IMR-90 (cell line): ENCODE results near the gene PRKCB. TPM values are rescaled to one million over a fixed set of nuclear protein-coding genes. Genes with fewer than 3 reads are reported as not detected.

Experiments used
- ATAC-seq: fragments of 200-7000 bp; cut with Tn5 transposase; 2 replicates; pipeline ENCODE4 v1.9.1; 2020; ENCODE audit warnings: low read depth, mild to moderate bottlenecking, moderate library complexity
- BruUV-seq: library from RNA; stranded (reverse); fragments of 400-500 nt; replicated peaks from 2 replicates; lab custom pipeline; 2021; lab: Mats Ljungman, UMichigan
- CTCF ChIA-PET: fragments of 300-600 bp; formaldehyde crosslinking; extraction: SDS; loops from one replicate; lab custom pipeline; 2021; ENCODE audit warnings: antibody characterized with exemption; lab: Yijun Ruan, JAX
- POLR2A ChIA-PET: fragments of 300-600 bp; sonication (Branson Sonifier 250); formaldehyde crosslinking; loops from one replicate; lab custom pipeline; 2022; ENCODE audit warnings: antibody characterized with exemption; ENCODE audit not compliant: unreplicated experiment; lab: Charles Lee
- DNase-seq: peaks from one replicate; pipeline ENCODE4 v3.0.0; 2013
- H2AFZ ChIP-seq: replicated peaks from 2 replicates; pipeline ENCODE3; 2013; ENCODE audit warnings: low read length, mild to moderate bottlenecking; ENCODE audit not compliant: poor library complexity
- H2AK5ac ChIP-seq: 2 replicates; pipeline ENCODE4 v1.6.1; 2013; ENCODE audit warnings: low read depth, low read length, inconsistent platforms
- H2AK9ac ChIP-seq: replicated peaks from 2 replicates; pipeline ENCODE3; 2013; ENCODE audit warnings: mild to moderate bottlenecking, low read depth, low read length, moderate library complexity; ENCODE audit not compliant: poor library complexity
- H2BK120ac ChIP-seq: 2 replicates; pipeline ENCODE4 v1.6.1; 2013; ENCODE audit warnings: low read depth, low read length, inconsistent platforms
- H2BK15ac ChIP-seq: 3 replicates; pipeline ENCODE4 v1.6.1; 2013; ENCODE audit warnings: low read depth, low read length, inconsistent platforms
- H2BK20ac ChIP-seq: 2 replicates; pipeline ENCODE4 v1.6.1; 2013; ENCODE audit warnings: low read depth, mild to moderate bottlenecking, inconsistent platforms, low read length, moderate library complexity
- H2BK5ac ChIP-seq: 2 replicates; pipeline ENCODE4 v1.6.1; 2013; ENCODE audit warnings: mild to moderate bottlenecking, low read depth, low read length, inconsistent platforms; ENCODE audit not compliant: poor library complexity, severe bottlenecking
- H3K14ac ChIP-seq: replicated peaks from 2 replicates; pipeline ENCODE4 v1.6.1; 2013; ENCODE audit warnings: low read depth, low read length, inconsistent platforms
- H3K18ac ChIP-seq: 2 replicates; pipeline ENCODE4 v1.6.1; 2013; ENCODE audit warnings: low read depth, low read length, control low read depth
- H3K23ac ChIP-seq: 2 replicates; pipeline ENCODE4 v1.6.1; 2013; ENCODE audit warnings: low read depth, low read length, inconsistent platforms
- H3K27ac ChIP-seq: 2 replicates; pipeline ENCODE4 v1.5.1; 2013; ENCODE audit warnings: mild to moderate bottlenecking, control low read depth, low read length; ENCODE audit not compliant: insufficient read depth
- H3K27me3 ChIP-seq: 2 replicates; pipeline ENCODE4 v1.6.1; 2013; ENCODE audit warnings: low read length; ENCODE audit not compliant: control insufficient read depth, insufficient read depth
- H3K36me3 ChIP-seq: 2 replicates; pipeline ENCODE4 v1.6.1; 2013; ENCODE audit warnings: low read length, mixed read lengths; ENCODE audit not compliant: control insufficient read depth, insufficient read depth
- H3K4ac ChIP-seq: 2 replicates; pipeline ENCODE4 v1.6.1; 2013; ENCODE audit warnings: low read depth, low read length, inconsistent platforms
- H3K4me1 ChIP-seq: 2 replicates; pipeline ENCODE4 v1.6.1; 2013; ENCODE audit warnings: low read length, mixed read lengths; ENCODE audit not compliant: control insufficient read depth, insufficient read depth
- H3K4me2 ChIP-seq: 2 replicates; pipeline ENCODE4 v1.6.1; 2013; ENCODE audit warnings: low read depth, mild to moderate bottlenecking, control low read depth, low read length, moderate library complexity
- H3K4me3 ChIP-seq: 2 replicates; pipeline ENCODE4 v1.5.1; 2013; ENCODE audit warnings: low read depth, mild to moderate bottlenecking, control low read depth, low read length, moderate library complexity; ENCODE audit not compliant: insufficient read depth
- H3K56ac ChIP-seq: 2 replicates; pipeline ENCODE4 v1.6.1; 2013; ENCODE audit warnings: low read length, inconsistent platforms; ENCODE audit not compliant: insufficient read depth; ENCODE audit errors: extremely low read depth
- H3K79me1 ChIP-seq, 2 experiments: 2 replicates each; pipeline ENCODE4 v1.6.1; 2013; ENCODE audit warnings: low read length in 2 of 2, inconsistent platforms in 1 of 2, low read depth in 1 of 2
- H3K9ac ChIP-seq: 2 replicates; pipeline ENCODE4 v1.6.1; 2013; ENCODE audit warnings: low read depth, low read length, control low read depth
- H3K9me1 ChIP-seq: 2 replicates; pipeline ENCODE4 v1.6.1; 2013; ENCODE audit warnings: low read length, inconsistent platforms; ENCODE audit not compliant: insufficient read depth
- H3K9me3 ChIP-seq: 2 replicates; pipeline ENCODE4 v1.6.1; 2013; ENCODE audit warnings: low read length; ENCODE audit not compliant: control insufficient read depth, insufficient read depth
- H4K20me1 ChIP-seq: 2 replicates; pipeline ENCODE4 v1.6.1; 2013; ENCODE audit warnings: low read length, inconsistent platforms; ENCODE audit not compliant: insufficient read depth
- H4K5ac ChIP-seq: 2 replicates; pipeline ENCODE4 v1.6.1; 2013; ENCODE audit warnings: mild to moderate bottlenecking, low read depth, low read length, control low read depth
- H4K8ac ChIP-seq, 2 experiments: 2 replicates each; pipeline ENCODE4 v1.6.1; 2013; ENCODE audit warnings: low read depth in 2 of 2, low read length in 2 of 2, control low read depth in 1 of 2, inconsistent platforms in 1 of 2
- H4K91ac ChIP-seq: 2 replicates; pipeline ENCODE4 v1.6.1; 2013; ENCODE audit warnings: low read depth, low read length, inconsistent platforms; ENCODE audit not compliant: insufficient read depth
- BHLHE40 ChIP-seq: fragments of 150-350 bp; IDR thresholded peaks from 2 replicates; pipeline ENCODE4 v1.6.1; 2016; ENCODE audit warnings: mild to moderate bottlenecking, low read depth, low read length
- CEBPB ChIP-seq: IDR thresholded peaks from 2 replicates; pipeline ENCODE4 v1.6.1; 2012; ENCODE audit warnings: low read depth, low read length, improper control_type of control experiment
- CHD1 ChIP-seq: IDR thresholded peaks from 2 replicates; pipeline ENCODE4 v1.6.1; 2012; ENCODE audit warnings: low read depth, low read length, improper control_type of control experiment
- CTCF ChIP-seq: conservative IDR thresholded peaks from 2 replicates; pipeline ENCODE4 v1.5.1; 2012; ENCODE audit warnings: mild to moderate bottlenecking, low read depth, low read length, improper control_type of control experiment
- ELK1 ChIP-seq: fragments of 150-350 bp; IDR thresholded peaks from 2 replicates; pipeline ENCODE4 v1.6.1; 2016; ENCODE audit warnings: low read depth, mild to moderate bottlenecking, low read length, moderate library complexity, borderline replicate concordance
- MAFK ChIP-seq: IDR thresholded peaks from 2 replicates; pipeline ENCODE4 v1.6.1; 2012; ENCODE audit warnings: low read depth, low read length, improper control_type of control experiment
- NFE2L2 ChIP-seq: fragments of 150-350 bp; IDR thresholded peaks from 2 replicates; pipeline ENCODE4 v1.6.1; 2016; ENCODE audit warnings: low read depth, mild to moderate bottlenecking, low read length
- POLR2A ChIP-seq: IDR thresholded peaks from 2 replicates; pipeline ENCODE4 v1.6.1; 2012; ENCODE audit warnings: mild to moderate bottlenecking, low read depth, low read length
- RAD21 ChIP-seq: IDR thresholded peaks from 2 replicates; pipeline ENCODE4 v1.6.1; 2012; ENCODE audit warnings: low read length, improper control_type of control experiment
- RCOR1 ChIP-seq: IDR thresholded peaks from 2 replicates; pipeline ENCODE4 v1.6.1; 2012; ENCODE audit warnings: mild to moderate bottlenecking, low read length, improper control_type of control experiment; ENCODE audit not compliant: insufficient replicate concordance
- RFX5 ChIP-seq: IDR thresholded peaks from 2 replicates; pipeline ENCODE4 v1.8.0; 2012; ENCODE audit warnings: low read depth, mild to moderate bottlenecking, low read length, moderate library complexity
- USF2 ChIP-seq: fragments of 150-350 bp; IDR thresholded peaks from 2 replicates; pipeline ENCODE4 v1.6.1; 2017; ENCODE audit warnings: mild to moderate bottlenecking, antibody characterized with exemption, low read length, low read depth
- WGBS, 2 experiments: methylation state at CpG; one replicate each; pipeline versions ENCODE4 v1.1.5 to v1.1.7; 2013; ENCODE audit warnings: missing lambda C conversion rate in 2 of 2; ENCODE audit not compliant: insufficient read length in 1 of 2; ENCODE audit errors: extremely low coverage in 2 of 2; 5-methylcytosine and 5-hydroxymethylcytosine counted together
- dilution Hi-C: fragments of 300-500 bp; cut with HindIII; formaldehyde crosslinking; loops from one replicate; pipeline ENCODE4 v1.14.3; 2018; ENCODE audit warnings: low sequenced_read_pairs; ENCODE audit not compliant: unreplicated experiment
- in situ Hi-C: fragments of 300-500 bp; cut with MboI; formaldehyde crosslinking; loops from 3 replicates; pipeline ENCODE4 v1.14.3; 2019; ENCODE audit warnings: low sequenced_read_pairs, inconsistent platforms, mixed read lengths
- intact Hi-C: fragments of 100-400 bp; cut with micrococcal nuclease; formaldehyde crosslinking; loops from 2 replicates; pipeline ENCODE4 v1.10.0; 2022
- polyA plus RNA-seq, 3 experiments: library from polyadenylated mRNA; depleted of rRNA; stranded (reverse); fragments of >200 nt; gene quantifications; 2 replicates each; pipeline ENCODE4 v1.2.3, GENCODE V29; 2012; ENCODE audit warnings: low replicate concordance in 1 of 3
- total RNA-seq: library from RNA; depleted of rRNA; stranded (reverse); fragments of >200 nt; gene quantifications from 2 replicates; pipeline ENCODE4 v1.2.3, GENCODE V29; 2012

Gene PRKCB
- total and polyA plus RNA-seq, 2 of the 4 experiments (the other 2 are of a cell fraction): under 0.01 TPM; not detected in 1

GRCh38 chr16:23863511-23864422 lies 28.0 kb downstream of the PRKCB start:
- no peak overlapping the region for H3K18ac ChIP-seq
- WGBS, 2 experiments: no CpG with 5 or more reads among the region's 12 CpGs
- no peak overlapping the region for H2BK20ac ChIP-seq
- no peak overlapping the region for H4K5ac ChIP-seq
- H2BK15ac ChIP-seq: no peak overlapping the region
- no peak overlapping the region for H3K4me3 ChIP-seq
- intact Hi-C loops: no loop called here
- no TSS peak for BruUV-seq
- no peak for ATAC-seq
- no peak for DNase-seq
- H4K91ac ChIP-seq: no peak overlapping the region
- dilution Hi-C loops: no loop called here
- no peaks in the 10 kb centered on the region for H3K36me3 ChIP-seq
- H3K4me1 ChIP-seq: no peaks in the 10 kb centered on the region
- no peak overlapping the region for H3K14ac ChIP-seq
- no peak overlapping the region for H3K27ac ChIP-seq
- CTCF ChIA-PET: no interaction called here
- in situ Hi-C loops: no loop called here
- no peak for TF ChIP-seq RAD21
- no peak for TF ChIP-seq MAFK
- no peak for TF ChIP-seq RCOR1
- no peak for TF ChIP-seq RFX5
- TF ChIP-seq CEBPB: no peak
- no peak for TF ChIP-seq CTCF
- TF ChIP-seq NFE2L2: no peak
- no peak for TF ChIP-seq BHLHE40
- no peak for TF ChIP-seq USF2
- TF ChIP-seq CHD1: no peak
- no peak for TF ChIP-seq ELK1
- no peak for TF ChIP-seq POLR2A
- H2AK5ac ChIP-seq: no peak overlapping the region
- no peaks in the 10 kb centered on the region; the same call in 1 of the 2 replicates for H3K27me3 ChIP-seq
- no peak overlapping the region for H2AK9ac ChIP-seq
- H2AFZ ChIP-seq: no peak overlapping the region
- no peak overlapping the region; the same call in 1 of the 2 replicates for H3K4me2 ChIP-seq
- no peaks in the 10 kb centered on the region for H3K9me3 ChIP-seq
- H3K23ac ChIP-seq: no peak overlapping the region
- H2BK120ac ChIP-seq: no peak overlapping the region
- no peak overlapping the region for H3K4ac ChIP-seq
- POLR2A ChIA-PET: no interaction called here
- no peaks in the 10 kb centered on the region for H3K9me1 ChIP-seq
- no peak overlapping the region for H3K56ac ChIP-seq
- H2BK5ac ChIP-seq: no peak overlapping the region
- no peaks in the 10 kb centered on the region for H3K79me1 ChIP-seq
- H4K8ac ChIP-seq: no peak overlapping the region
- no peak overlapping the region for H3K9ac ChIP-seq
- no peaks in the 10 kb centered on the region for H4K20me1 ChIP-seq
